Activated CD8-positive, alpha-beta memory T cell treated with anti-CD3 and anti-CD28 coated beads for 24 hours (primary cell): ENCODE data around the gene AMMECR1.
"Not testable (repeated sequence)": the region's sequence is repeated elsewhere in the genome, so short reads cannot be mapped to it uniquely, and the experiment has no call there.

Experiments used
- DNase-seq: peaks from one replicate; pipeline ENCODE4 v3.0.0-alpha.2; 2020

AMMECR1 gene

DNA sequence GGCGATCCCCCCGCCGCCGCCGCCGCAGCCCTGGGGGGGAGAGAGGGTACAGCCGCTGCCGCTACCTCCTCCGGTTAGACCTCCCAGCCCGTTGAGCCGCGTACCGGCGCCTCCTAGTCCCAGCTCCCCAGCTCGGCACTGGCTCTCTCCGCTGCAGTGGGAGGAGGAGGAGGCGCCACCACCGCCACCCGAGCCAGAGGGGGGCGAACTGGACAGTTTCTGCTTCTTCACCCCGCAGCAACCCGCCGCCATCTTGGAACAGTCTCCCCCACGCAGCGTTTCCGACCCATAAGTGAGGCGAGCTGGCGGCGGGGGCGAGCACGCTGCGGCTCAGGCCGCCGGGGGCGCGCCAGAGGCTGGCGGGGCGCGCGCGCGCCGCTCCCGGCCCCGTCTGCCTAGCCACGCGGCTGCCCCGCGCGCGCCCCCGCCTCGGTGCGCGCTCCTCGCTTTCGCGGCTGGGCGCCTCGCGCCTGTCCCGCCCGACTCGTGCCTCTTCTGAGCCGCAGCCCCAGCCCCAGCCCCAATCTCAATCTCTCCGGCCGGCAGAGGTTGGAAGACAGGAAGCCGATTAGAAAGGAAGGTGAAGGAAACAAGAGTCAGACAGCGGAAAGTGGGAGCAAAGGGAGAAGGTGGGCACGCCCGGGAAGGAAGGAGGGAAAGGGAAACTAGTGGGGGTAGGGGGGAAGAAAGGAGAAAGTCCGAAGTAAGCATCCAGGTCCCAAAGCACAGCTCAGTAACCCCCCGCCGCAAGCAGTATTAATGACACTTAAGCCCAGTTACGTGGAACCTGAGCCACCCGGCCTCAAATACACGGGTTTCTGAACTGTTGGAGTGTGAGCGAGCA, at the start of gene AMMECR1:
Gene AMMECR1 (minus strand): TSS at position 266 of the 844 bp plus-strand sequence. CDS start 14 bp downstream, at position 252.
- DNase-seq: peak; percentile 86

DNA sequence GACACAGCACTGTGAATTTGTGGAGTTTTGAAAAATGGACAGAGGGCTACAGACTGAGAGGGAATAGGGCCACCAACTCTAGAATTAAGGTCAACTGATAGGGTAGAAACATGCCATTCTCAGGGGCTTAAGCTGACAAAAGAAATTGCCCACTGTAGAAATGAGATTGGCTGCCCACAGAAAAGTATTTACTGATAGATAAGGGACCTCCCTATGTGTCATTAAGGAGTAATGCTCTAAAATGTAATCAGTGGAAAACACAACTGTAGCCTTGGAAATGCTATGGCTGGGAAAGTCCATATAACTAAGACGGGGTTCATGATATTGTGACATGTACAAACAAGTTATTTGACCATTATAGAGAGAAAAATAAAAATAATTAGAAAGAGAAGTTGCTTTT, 45.4 kb upstream of the AMMECR1 start:
- DNase-seq: no peak

DNA sequence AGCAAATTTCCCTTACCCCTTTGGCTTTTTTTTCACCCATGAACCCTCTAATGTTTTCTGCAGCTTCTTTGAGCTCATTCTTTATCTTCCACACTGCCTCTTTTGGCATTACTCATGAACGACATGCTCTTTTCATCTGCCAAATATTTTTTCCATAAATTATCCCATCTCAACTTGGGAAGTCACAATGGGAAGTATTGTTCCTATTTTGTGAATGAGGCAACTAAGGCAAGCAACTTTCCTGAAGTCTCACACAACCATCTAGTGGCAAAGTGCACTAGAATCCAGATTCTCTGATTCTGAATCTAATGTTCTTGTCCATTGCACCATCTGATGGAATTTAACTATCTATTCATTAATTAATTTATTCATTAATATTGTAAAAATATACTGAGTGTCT, 41.4 kb upstream of the AMMECR1 start:
- no peak for DNase-seq

DNA sequence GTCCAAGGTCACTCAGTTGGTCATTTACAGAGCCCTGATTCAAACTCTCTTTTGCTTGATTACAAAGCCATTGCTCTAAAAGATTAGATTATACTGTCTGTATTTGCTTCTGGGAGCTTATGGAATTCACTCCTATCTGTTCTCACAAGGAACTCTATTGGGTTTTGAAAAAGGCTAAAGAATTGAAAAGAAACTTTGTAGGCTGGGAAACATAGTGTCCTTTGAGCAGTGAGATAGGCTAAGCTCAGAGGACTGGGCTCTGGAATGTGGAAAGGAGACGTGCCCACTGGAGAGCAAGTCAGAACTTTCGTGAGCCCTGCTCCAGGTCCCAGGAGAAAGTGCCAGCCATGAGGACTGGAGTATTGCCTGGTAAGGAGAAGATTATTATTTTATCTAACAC, 40.7 kb upstream of the AMMECR1 start, which contains the start of gene RTL9:
Gene RTL9 (plus strand): TSS at position 301 of the 400 bp plus-strand sequence. CDS start 91,770 bp downstream, outside the sequence.
- DNase-seq: no peak

DNA sequence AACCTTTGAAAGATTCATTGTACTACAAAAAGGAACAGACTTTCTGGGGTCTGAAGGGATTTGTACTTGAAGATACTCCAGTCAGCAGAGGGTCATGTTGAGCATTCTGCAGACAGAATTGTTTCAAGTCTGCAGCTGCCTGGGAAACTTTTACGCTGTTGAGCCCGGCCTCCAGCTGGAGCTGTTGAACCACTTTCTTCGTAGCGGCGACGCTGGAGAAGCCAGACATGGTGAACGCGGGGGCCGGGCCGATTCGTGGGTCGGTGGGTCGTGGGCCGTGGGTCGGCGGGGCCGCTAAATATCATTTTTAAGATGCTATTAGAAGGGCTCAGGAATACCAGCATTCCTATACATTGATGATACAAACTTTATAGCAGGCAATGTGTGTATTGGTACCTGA, 28.8 kb upstream of the AMMECR1 start:
- no peak for DNase-seq

DNA sequence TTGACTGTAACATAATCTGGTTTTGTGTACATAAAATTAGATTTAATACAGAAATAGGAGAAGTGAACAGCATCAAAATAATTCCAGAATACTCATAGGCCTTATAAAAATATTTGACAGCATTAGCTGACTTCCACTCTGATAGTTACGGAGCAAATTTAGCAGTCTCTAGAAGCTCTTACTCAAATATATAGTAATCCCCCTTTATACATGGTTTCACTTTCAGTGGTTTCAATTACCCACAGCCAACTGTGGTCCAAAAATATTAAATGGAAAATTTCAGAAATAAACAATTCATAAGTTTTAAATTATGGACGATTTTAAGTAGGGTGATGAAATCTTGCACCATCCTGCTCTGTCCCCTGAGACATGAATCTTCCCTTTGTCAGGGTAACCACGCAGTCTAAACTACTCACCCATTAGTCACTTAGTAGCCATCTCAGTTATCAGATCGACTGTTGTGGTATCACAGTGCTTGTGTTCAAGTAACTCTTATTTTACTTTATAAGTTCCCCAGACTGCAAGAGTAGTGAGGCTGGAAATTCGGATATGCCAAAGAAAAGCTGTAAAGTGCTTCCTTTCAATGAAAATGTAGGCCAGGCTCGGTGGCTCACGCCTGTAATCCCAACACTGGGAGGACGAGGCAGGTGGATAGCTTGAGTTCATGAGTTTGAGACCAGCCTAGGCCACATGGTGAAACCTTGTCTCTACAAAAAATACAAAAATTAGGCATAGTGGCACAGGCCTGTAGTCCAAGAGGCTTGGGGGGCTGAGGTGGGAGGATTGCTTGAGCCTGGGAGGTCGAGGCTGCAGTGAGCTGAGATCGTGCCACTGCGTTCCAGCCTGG, 23.5 kb upstream of the AMMECR1 start:
- DNase-seq: no peak

DNA sequence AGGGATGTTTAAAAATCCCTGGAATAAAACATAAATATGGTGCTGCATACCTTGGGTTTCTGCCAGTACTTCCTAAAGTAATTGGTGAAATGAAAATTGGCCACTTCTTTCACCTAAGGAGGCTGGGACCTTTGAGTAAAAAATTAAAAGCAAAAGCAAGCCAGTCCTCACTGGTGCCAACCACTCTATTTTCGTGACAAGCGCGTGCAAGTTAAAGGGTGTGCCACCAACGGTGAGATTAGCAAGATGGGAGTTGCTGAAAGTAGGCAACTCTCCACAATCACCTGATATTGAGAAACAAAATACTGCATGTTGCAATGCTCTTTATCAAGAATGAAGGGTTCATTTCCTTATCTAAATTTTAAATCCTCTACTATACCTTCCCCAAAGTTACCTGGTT, 21.1 kb upstream of the AMMECR1 start:
- DNase-seq: no peak

DNA sequence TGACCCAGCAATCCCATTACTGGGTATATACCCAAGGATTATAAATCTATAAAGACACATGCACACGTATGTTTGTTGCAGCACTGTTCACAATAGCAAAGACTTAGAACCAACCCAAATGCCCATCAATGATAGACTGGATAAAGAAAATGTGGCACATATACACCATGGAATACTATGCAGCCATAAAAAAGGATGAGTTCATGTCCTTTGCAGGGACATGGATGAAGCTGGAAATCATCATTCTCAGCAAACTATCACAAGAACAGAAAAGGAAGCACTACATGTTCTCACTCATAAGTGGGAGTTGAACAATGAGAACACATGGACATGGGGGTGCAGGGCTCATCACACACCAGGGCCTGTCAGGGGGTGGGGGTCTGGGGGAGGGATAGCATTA, 15.6 kb upstream of the AMMECR1 start:
- DNase-seq: not testable (repeated sequence)

DNA sequence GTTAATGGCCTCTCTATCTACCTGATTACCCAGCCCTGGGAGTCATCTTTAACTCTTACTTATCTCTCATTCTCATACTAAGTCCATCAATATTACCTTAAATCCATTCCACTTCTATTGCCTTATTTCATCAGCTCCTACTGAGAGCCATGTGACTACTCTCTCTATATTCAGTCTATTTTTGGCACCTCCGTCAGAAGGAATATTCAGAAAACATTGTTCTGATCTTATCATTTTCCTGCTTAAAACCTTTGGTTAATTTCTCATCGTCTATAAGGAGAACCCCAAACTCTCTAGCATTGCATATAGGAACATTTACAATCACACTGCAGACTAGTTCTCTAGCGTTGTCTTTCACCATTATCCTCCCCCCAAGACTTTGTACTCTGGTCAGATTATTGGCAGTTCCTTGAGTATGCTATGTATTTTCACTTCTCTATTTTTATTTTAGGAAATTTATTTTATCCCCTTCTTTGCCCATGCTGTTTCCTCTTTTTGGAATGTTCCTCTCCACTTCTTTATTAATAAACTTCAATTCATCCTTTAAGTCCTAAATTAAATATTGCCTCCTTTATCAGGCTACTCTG, 13.7 kb upstream of the AMMECR1 start:
- no peak for DNase-seq

DNA sequence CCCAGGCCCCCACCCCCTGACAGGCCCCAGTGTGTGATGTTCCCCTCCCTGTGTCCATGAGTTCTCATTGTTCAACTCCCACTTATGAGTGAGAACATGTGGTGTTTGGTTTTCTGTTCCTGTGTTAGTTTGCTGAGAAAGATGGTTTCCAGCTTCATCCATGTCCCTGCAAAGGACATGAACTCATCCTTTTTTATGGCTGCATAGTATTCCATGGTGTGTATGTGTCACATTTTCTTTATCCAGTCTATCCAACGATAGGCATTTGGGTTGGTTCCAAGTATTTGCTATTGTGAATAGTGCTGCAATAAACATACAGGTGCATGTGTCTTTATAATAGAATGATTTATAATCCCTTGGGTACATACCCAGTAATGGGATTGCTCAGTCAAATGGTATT, 10.7 kb upstream of the AMMECR1 start:
- DNase-seq: not testable (repeated sequence)

DNA sequence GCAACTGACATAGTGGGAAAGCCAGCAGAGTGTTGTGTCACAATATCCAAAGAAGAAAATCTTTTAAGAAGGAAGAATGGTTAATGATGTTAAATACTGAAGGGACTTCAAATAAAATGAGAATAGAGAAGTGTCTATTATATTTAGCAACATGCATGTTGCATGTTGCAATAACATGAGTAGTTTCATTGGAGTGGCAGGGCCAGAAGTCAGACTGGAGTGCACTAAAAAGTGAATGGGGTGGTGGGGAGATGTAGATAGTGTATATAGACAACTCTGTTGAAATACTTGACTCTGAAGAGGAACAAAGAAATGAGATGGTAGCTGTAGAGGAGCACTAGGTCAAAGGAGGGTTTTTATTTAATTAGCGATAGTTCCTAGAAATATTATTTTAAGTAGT, 9.5 kb upstream of the AMMECR1 start:
- DNase-seq: no peak

DNA sequence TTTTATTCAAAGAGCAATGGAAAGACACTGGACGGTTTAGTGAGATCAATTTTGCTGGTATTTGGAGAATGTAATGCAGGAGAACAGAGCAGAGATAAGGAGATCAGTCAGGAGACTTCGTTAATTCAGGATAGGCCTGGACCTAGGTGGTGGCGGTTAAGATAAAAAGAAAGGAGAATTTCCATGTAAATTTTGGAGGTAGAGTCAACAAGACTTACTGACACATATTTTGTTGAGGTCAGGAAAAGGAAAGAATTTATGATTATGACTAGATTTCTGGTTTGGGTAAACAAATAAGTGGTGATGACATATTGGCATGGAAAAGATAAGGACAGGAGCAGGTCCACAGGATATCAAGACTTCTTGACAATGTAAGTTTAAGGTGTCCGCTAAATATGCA, 8.8 kb upstream of the AMMECR1 start:
- no peak for DNase-seq

DNA sequence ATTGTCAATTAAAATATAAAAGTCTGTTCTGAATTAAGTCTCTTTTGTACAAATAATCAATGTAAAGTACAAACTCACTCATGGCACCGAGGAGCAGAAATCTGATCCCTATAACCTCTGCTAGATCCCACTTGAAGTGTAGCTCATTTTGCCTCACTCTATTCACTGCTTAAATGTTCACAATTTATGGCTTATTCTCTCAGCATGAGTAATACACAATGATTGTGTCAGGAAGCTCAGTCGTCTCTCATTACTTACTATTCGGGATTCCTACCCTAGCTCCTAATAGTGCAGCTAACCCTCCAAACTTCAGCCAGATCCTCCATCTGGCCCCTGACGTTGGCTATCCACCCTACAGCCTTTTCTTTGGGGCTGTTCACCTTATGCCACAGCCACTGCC, 4.7 kb upstream of the AMMECR1 start:
- DNase-seq: no peak

DNA sequence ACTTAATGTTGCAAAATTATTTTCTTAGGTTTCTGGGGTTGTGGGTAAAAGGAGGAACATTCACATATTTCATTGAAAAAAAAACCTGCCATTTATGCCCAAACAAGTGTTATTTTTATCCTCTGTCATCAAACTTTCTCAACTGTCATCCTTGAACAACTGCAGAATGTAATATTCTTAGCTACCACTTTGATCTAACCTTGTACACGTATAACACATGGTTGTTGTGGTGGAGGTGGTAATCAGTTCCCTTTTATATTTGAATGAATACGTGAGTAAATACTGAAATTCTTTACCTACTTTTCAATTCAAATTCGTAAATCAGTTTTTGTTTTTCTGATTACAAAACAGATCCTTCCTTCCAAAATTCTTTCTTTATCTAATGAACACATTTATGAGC, 3.8 kb upstream of the AMMECR1 start:
- no peak for DNase-seq

DNA sequence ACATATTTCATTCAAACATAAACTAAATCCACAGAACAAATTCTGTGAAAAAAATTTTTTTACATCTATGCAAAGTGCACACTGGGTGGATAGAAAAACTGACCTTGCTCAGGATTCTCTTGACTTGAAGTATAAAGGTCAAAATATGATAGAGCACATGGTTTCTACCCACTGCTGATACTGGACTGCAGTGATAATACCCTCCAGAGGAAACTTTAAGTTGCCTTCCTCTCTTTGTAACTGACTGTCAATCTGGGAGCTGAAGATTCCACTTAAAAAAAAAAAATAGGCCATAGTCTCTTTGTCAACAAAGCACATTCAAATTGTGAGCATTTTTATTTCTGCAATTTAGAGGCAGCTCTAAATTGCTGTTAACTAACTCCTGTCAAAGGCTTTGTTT, 3.2 kb upstream of the AMMECR1 start:
- no peak for DNase-seq

DNA sequence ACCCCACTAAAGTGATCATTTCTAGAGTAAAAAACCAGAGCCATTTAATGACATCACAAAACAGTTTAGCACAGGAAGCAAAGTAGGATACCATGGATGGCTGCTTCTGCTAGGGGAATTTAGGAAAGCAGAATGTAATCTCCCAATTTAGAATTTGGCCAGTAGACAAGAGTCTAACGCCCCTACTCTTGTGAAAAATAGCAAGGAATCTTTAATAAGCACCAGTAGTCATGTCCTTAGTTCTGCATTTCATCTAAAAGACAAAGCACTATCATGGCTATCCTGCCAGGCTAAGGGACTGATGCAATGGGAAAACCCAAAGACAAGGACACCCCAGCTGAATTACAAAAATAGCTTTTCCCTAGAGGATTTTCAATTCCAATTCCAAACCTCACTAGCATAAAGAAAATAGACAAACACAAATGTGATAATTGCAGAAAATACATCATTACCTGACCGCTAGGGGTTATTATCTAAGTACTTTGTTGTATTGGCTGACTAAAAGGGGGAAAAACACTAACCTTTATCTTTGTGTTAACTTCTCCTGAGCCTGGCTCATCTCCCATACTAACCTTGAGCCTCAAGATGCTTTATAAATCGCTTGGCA, 2.6 kb upstream of the AMMECR1 start:
- DNase-seq: no peak

DNA sequence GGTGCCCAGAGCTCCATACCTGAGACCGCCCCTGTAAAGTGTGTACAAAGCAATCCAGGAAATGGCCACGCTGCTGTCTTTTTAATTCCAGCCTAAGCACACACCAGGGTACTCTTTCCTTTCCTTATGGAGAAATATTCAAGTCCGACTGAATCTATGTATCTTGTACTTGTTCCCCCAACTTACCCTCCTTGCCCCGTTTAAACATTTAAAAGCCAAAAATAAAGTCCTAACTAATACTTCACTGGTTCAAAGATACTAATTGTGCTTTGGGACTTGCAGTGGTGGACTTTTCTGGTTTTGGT, 731 bp upstream of the AMMECR1 start:
- no peak for DNase-seq

DNA sequence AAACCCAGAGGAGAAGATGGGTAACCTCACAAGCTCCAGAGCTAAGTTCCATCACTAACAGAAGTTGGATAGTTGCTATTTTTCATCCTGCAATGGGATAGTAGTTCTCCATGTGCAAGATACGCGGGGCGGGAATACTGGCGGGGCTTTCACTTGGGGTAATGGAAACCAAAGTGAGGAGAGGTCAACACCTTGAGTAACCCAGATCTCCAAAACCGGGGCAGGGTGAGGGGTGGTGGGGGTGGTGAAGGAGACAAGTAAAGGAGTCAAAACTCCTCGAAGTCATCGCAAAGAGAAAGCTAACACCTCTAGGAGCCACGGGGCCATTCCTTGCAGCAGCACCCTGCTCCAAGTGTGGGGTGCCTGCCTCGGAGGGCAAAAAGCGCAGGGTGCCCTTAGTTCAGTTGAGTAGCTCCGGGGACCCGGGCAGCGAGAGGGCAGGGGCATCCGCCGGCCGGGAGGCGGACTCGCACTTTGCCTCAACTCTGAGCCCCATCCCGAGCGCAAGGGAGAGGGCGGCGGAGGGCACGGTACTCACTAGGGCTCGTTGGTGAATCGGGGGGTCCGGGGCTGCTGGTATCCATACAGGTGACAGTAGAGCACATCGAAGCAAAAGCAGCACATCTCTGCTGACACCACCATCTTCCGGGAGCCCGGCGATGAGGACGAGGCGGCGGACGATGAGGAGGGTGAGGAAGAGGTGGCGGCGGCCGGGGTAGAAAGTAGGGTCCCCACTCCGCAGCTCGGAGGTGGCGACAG, 645 bp downstream of the AMMECR1 start:
- peak; percentile 74 for DNase-seq

DNA sequence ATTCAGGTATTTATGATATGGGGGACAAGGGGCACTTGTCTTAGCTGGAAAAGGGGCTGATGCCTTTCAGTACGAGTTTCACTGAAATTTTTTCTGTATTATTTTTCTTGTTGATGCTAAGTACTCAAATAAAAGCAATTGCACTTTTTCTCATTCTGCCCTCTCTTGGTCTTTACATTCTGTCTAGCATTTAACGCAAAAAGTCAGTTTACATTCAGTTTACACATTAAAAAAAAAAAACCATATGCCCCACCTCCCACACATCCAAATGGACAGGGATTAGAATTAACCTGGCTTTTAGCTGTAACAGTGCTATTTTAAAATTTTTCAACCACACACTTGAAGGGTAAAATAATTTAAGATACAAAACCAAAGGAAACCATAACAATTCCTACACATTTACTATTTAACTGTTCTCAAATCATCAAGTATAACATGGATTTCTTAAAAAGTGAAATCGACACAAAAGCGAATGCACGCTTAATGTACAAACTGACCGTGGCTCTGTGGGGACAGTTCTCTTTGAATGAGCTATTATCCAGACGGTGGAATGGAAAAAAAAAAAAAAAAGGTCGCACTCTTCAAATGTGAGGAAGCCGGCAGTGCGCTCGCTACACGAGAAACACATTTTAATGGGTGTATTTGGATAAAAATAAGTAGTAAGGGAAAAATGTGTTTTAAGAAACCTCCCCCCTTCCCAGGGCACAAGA, 1.4 kb downstream of the AMMECR1 start:
- DNase-seq: no peak

DNA sequence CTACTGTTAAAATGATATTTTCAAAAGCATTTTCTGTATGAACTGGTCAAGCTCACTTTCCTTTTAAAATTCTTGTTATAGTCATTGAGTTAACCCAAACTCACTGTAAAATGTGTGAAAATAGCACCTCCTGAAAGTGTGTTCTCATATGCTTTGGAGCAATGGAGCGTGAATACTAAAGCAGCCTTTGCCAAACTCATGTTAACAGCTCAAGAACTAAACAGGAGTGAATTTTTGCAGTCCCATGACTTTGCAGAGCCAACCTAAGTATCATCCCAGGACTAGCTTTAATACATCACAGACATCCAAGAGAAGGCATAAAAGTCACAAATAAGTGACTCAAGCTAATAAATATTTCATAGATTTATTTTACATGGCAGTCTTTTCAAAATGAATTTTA, 2.3 kb downstream of the AMMECR1 start:
- DNase-seq: no peak

DNA sequence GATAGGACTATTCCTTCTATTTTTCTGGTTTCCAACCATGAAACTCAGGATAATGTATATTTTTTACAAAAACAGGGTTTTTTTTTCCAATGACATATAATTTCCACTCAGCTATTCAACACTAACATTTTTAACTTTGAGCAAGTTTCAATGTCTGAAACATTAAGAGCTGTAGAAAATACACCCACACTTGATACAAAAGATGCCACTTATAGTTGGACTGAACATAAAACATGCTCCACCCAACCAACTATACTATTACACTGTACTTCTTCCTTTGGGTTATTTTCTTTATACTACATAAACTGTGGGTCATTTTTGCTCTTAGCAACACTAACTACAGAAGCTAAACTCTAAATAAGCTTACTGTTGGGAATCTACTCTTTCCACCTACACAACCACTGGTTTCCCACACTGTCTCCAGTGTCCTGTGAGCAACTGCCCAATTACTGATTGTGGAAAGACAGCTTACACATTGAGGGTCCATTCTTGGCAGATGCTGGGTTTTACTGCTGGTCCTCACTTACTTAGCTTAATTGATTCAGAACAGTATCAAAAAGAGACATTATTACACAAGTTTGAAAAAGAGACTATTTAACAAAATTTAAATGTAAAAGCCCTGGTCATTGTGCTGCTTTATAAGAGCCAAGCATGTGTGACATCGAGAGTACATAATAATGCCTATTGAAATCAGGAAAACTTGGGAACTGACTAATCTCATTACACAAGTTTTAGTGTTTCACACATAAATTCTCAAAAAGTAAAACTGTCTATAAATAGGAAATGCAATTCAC, 6.3 kb downstream of the AMMECR1 start:
- DNase-seq: no peak
